Measurements from ENCODE around the gene FMN1.

DNA sequence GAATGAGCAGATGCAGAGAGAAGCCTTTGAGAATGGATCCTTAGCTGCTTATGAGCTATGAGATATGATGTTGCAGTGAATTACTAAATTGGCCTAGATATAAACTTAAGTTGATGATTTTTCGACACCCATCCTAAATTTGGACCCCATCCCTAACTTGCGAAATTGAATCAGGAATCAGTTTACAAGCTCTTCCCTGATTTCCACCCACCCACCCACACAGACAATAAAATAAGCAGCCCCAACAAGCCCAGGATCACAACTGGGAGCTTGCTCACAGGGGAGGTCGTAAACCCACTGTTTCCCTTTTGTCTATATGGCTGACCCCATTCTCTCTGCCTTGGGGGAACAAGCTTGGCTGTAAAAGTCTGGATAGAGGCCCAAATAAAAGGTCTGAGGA lies 419.4 kb downstream of the FMN1 start:
- TF ChIP-seq EZH2 (IDR thresholded peaks at IDR 0.05; ENCODE audit: low read length, unreplicated experiment): no peak
- TF ChIP-seq, protein P1, sequence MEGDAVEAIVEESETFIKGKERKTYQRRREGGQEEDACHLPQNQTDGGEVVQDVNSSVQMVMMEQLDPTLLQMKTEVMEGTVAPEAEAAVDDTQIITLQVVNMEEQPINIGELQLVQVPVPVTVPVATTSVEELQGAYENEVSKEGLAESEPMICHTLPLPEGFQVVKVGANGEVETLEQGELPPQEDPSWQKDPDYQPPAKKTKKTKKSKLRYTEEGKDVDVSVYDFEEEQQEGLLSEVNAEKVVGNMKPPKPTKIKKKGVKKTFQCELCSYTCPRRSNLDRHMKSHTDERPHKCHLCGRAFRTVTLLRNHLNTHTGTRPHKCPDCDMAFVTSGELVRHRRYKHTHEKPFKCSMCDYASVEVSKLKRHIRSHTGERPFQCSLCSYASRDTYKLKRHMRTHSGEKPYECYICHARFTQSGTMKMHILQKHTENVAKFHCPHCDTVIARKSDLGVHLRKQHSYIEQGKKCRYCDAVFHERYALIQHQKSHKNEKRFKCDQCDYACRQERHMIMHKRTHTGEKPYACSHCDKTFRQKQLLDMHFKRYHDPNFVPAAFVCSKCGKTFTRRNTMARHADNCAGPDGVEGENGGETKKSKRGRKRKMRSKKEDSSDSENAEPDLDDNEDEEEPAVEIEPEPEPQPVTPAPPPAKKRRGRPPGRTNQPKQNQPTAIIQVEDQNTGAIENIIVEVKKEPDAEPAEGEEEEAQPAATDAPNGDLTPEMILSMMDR (conservative IDR thresholded peaks at IDR 0.05; ENCODE audit: low read depth, low read length): no peak
- TF ChIP-seq EZH2phosphoT487 (IDR thresholded peaks at IDR 0.05; ENCODE audit: borderline replicate concordance, low read length): no peak

All from PC-3 (cell line).